Esophagus mucosa (tissue), 1 donor: ENCODE data around the gene ATP10A. TPM values are rescaled to one million over a fixed set of nuclear protein-coding genes. Genes with fewer than 3 reads are reported as not detected.
A peak's percentile ranks its signal among the peaks of the same experiment; 100 is the strongest.
"Not testable (repeated sequence)": the region's sequence is repeated elsewhere in the genome, so short reads cannot be mapped to it uniquely, and the experiment has no call there.

Source experiments
- ATAC-seq: fragments of 200-7000 bp; cut with Tn5 transposase; one replicate; pipeline ENCODE4 v1.9.1; 2020
- total RNA-seq: library from RNA; stranded (reverse); gene quantifications from one replicate; pipeline ENCODE4 v1.2.4, GENCODE V29; 2023
- donor health status: DM: yes; HTN: yes; CAD: no.

ATP10A gene
- total RNA-seq, 1 donor from 2014 or later, result 0.44 TPM

DNA sequence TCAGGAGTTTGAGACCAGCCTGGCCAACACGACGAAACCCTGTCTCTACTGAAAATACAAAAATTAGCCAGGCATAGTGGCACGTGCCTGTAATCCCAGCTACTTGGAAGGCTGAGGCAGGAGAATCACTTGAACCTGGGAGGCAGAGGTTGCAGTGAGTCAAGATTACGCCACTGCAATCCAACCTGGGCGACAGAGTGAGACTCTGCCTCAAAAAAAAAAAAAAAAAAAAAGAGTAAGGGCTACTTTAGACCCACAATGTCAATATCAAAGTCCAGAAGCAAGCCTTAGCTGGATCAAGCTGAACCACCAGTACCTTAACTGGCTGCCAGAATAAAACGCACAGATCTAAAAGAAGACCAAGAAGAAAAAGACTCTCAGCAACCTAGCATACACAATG, 17.8 kb upstream of the ATP10A start:
- not testable (repeated sequence) for ATAC-seq

DNA sequence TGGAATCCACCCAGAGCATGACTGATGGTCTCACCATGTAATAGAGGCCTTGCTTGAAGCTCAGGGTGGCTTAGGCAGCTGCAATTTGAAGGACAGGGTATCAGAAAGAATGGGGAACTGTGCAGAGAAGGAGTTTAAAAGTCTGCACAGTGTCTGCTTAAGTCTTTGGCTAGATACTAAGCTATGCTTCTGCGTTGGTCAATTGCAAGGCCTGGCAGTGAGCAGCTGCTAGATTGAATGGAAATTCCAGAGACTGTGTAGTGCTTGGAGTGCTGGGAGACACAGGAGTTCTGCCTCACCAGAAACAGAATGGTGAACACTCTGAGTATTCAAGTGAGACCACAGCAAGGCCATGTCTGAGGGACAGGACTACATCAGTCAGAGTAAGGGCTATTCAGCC, 17.3 kb upstream of the ATP10A start:
- no peak for ATAC-seq

DNA sequence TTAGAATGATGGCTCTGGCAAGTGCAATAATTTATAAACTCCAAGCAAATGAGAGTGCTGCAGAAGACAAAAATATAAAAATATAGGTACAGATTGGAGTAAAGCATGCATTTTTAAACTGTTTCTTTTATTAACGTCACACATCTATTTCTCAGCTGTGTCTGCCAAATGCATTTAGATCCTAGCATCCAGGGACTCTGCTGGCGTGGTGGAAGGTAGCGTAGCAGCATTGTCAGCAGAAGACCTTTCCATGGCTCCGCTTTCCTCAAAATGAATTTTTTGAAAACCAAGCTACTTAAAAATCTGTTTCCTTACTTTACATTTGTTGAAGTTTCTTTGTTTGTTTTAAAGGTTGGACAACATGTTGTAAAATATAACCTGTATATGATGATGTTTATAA, 16.3 kb upstream of the ATP10A start:
- ATAC-seq, result no peak

DNA sequence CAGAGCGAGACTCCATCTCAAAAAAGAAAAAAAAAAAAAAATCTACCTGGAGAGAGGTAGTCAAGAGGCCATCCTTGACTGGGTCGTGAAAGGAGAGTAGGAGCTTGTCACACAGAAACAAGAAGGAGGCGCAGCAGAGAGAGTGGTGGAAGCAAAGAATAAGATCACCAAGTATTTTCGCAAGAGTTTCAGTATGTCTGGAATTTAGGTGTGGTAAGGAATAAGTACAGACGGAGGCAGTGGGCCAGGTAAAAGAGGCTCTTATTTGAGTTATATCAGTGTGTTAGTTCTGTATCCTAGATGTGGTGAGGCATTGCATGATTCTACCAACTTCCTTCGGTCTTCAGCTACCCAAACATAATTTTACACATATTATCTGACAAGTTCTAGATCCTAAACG, 14.6 kb upstream of the ATP10A start:
- ATAC-seq, result no peak

DNA sequence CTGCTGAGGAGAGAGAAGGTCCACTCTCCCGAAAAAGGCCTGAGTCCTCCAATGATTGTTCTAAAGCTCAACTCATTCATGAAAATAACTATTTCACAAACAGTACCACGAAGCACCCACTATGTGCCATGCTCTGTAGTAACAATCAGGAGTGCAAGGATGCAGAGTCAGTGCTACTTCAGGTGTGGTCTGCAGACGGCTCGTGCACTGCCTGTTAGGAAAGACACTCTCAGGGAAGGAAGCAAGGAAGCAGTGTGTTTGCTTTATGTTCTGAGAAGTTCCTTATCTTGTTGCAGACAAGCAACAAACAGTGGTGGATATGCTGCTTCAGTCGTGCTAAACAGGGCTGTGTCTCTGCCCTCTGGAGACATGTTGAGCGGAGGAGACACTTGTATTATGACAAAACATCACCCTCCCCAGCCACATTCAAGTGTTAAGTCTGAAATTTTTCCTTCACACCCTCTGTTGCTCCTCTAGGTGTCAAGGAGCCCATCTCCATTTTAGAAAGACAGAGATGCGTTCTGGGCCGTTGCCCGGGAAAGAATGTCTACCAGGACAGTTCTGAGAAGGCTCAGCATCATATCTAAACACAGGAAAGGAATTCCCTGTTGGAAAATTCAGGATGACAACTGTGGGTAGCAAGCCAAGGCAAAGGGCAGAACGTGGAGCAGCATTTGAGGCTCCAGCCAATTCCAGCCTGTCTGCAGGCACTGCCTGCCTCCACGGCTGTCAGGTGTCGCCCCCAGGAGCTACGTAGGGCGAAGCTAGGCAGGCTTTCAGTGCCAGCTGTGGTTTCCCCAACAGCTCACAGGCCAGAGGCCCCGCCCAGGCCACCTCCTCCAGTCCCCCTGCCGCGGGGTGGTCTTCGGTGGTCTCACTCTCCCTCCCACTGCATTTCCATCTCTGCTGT, 13.4 kb upstream of the ATP10A start:
- no peak for ATAC-seq

DNA sequence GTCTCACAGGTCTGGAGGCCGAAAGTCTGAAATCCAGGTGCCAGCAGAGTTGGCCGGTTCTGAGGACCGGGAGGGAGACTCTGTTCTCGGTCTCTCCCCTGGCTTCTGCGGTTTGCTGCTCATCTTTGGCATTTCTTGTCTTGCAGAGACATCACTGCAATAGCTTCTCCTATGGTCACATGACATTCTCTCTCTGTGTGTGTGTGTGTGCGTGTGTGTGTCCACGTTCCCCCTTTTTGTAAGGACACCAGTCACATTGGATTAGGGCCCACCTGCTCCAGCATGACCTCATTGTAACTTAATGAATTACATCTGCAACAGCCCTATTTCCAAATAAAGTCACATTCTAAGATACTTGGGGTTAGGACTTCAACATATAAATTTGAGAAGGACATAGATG, 12.4 kb upstream of the ATP10A start:
- ATAC-seq, result no peak

DNA sequence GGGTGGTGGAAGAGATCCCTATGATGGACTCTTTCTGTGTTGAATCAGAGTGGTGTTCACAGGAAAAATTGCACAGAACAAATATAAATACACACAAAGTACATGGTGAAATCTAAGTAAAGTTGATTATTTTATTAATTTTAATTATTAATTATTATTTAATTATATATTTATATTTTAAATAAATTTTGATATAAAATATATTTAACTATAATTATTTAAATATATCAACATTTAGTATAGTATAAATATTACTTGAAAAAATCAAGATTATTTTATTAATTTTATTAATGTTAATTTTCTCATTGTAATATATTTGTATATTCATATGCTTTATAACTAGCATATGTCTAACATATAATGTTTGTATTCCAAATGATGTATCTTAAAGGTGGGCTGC, 11.3 kb upstream of the ATP10A start:
- ATAC-seq, result no peak

DNA sequence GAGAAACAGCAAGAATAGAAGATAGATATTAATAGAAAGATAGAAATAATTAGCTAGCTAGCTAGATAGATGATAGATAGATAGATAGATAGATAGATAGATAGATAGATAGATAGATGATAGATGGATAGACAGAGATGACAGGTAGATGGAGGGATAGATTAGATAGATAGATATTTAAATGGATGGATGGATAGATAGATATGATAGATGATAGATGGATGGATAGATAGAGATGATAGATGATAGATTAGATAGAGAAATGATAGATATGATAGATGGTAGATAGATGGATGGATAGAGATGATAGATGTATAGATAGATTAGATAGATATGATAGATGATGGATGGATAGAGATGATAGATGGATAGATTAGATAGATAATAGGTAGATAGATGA, 8.3 kb upstream of the ATP10A start:
- ATAC-seq, result no peak

DNA sequence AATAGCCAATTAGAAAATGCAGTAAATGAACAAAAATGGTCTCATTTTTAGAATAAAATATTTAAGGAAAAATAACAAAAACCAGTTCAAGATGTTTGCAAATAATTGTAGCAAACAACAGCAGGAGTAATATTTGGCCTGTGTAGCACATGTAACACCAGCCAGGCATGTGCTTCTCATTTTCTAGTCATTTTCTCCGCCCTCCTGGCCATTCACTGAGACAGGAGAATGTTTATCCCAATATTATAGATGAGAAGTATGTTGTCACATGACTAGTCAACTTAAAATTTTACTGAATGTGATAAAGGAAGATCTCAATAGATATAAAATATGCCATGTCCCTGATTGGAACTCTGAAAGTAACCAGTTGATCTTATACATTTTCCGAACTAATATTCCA, 7.8 kb upstream of the ATP10A start:
- no peak for ATAC-seq

DNA sequence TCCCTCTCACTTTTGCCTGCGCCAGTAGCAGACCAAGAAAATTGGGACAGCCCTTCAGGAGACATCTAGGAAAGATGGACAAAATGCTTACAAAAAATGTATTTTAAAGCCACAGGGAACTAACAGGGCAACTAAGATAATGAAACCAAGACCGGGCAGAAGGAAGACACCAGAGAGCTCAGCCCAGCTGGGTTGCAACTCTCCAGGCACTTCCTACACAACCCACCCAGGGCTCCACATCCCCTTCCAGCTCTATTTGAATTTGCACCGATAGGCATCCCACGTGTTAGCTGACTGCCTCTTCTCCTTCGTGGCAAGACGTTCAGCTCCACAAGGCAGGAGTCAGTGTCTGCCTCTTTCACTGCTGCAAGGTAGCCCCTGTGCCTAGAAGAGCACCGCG, 6.6 kb upstream of the ATP10A start:
- ATAC-seq, result no peak

DNA sequence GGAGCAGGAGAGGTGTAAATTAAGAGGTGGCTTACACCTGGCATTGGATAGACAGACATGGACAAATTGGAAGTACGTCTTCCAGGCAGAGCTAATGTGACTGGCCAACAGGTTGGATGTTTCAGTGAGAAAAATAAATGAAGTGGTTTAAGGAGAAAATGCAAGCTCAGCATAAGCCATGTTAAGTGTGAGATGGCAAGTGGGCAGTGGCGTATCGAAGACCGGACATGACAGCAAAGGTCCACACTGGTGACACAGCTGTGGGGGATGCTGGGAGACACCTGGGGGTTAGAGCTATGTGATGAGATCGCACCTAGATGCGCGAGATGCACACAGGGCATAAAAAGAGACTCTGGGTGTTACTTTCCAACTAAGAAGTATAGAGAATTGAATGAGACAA, 3.7 kb upstream of the ATP10A start:
- ATAC-seq, result no peak

DNA sequence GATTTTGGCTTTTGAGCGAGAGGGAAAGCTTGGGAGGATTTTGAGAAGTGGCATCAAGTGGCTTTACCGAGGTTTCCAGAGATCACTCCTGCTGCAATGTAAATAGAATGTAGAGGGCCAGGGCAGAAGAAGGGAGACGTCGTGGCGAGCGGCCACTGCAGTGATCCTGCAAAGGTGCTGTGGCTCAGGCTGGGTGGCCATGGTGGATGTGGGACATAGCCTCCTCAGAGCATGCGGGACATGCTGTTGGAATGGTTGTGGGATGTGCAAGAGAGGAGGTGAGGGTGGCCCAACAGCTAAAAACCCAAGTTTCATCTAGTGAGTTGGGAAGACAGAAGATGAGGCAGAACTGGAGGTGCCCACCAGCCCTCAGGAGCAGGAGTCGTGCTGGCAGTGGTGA, 3.1 kb upstream of the ATP10A start:
- no peak for ATAC-seq

DNA sequence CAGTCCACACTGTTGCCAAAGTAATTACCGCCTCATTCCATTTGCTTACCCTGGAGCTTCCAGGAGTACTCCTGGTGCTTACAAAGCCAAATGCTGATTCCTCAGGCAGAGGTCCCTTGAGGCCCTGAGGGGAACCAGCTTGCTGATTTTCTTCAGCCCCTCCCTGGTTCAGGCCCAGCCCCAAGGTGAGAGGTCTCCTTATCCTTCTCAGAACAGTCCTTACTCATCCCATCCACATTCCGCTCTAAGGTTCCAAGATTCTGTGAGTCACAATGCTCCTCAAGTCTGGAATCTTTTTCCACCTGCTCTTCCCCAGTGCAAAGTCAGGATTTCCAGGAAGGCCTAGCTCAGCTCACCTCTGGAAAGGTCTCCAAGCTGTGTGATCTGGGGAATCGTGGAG, 1.8 kb upstream of the ATP10A start:
- no peak for ATAC-seq

DNA sequence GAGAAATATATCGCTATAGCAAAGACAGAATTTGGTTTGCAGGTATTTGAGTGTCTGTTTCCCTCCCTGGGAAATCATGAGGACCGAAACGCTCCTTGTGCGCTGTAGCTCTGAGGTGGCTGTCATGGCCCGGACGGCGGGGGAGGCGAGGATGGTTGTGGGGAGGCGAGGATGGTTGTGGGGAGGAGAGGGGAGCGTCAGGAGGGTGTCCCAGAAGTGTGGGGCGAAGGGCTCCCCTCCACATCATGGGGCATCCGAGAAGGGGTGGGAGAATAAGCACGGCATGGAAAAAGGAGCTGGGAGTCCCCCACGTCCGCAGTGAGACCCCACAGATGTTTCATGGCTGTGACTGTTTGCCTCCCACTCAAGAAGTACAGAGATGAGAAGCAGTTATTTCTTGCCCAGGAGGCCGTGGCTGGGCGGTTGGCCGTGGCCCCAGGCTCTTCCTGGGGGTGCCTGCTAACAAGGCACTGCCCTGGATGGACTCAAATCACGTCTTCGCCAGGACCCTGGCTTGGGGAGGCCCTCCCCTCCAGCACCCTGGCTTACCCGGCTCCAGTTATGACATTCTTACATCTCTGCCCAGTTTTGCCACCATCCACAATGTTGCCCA, 947 bp upstream of the ATP10A start:
- no peak for ATAC-seq

DNA sequence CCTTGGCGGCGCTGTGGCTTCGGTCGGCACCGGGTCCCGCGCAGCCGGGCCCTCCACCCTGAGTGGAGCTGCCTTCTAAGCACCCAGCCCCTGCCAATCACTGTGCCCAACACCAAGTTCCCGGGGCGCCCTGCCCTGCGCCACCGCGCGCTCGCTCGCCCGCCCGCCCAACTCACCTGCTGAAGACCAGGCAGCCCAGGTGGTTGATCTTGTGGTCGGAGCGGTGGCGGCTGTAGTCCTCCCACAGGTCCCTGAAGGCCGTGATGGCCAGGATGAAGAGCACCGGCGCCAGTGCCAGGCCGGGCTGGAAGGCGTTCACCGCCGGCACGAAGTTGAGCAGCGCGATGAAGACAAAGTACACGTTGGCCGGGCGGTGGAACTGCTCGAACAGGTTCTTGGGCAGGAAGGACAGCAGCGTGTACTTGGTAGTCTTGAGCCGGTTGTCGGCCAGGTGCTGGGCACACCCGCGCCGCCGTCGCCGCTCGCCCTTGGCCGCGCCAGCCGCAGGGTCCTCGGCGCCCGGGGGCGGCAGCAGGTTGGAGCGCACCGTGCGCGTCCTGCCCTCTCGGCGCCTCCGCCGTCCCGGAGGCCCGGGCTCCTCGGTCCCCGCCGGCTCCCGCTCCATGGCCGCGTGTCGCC, 536 bp downstream of the ATP10A start:
- ATAC-seq, result peak; percentile 73

DNA sequence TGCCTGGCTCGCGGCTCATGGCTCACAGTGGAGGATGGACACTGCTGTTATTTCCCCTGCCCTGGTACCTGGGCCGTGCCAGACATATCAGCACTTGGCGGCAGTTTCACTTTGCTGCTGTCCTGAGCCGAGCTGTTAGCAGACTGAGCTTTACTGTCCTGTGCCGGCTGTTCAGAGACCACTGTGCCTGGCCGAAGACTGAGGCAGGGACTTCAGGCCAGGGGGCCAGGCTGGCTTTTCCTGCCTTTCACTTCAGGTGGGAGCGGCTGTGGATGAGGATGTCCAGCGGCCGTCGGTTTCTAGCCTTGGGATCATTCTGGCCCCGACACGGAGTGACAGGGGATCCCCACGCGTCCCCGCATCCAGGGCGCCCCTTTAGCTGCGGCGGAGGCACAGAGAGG, 1.1 kb downstream of the ATP10A start:
- peak; percentile 11 for ATAC-seq

DNA sequence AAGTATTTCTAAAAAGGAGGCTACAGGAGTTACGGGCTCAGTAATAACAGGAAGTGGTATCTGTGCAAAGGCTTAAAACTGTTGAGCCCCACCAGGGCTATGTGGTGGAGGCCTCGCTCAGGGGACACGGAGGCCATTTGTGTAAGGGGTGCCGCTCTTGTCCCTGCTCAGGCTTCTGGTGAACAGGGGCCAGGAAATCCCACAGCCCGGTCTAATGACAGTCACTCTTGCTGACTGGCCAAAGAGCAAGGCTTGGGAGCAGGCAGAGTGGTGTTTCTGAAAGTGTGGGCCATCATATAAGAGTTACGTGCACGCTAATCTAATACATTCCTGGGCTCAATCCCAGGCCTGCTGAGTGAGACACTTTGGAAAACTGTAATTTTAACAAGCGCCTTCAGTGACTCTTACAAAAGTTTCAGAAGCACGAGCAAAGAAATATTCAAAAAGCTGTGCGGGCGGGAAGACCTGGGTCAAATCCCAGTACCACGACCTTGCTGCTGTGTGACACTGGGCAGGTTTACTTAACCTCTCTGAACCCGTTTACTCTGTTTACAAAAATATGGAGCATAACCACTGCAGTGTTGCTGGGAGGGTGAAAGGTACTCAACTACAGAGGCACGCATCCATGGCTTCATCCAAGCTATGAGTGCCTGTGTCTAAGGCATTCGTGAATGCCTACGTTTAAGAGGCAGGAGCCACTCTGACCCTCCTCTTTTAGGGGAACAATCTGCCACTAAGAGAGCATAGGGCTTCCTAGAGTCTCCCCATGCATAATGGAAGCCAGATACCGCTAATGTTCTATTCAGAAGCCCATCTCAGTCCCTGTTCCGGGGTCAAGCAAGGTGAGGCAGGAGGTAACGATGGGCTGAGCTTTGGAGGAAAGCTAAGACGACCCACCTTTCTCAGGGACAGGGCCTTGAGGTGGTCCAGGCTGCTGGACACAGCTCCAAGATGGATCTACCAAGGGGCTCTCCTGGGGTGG, 2.0 kb downstream of the ATP10A start:
- no peak for ATAC-seq

DNA sequence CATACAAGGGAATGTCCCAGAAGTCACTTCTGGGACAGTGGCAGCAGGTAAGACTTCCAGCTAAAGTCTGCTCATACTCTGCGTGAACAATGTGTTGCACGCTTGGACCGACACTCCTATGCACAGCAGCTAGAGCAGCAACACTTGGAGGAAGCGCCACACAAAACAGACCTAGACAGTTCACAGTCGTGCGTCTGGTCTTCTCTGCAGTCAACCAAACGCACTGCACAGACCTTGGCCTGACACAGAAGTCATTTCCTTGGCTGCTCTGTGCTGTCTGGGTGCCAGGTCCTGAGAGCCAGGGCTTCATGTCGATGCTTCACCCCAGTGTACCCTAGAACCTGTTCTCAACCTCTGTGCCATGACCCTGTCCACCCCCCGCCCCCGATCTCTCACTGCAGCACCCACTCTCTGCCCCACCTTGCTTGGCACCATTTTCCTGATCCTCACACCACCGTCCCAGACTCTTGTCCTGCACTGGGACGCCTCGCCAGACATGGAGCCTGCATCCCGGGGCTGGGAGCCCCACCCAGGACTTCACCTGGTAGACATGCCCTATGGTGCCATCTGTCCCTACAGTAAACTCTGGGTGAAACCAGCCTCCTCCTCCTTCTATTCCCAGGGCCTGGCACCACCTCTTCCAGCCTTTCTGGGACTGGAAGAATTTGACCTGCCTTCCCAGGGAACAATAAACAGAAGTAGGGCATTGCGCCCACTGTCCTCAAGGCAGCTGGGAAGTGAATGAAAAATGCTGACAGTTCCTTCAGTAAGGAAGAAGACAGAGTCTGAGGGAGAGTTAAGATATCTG, 3.1 kb downstream of the ATP10A start:
- no peak for ATAC-seq

DNA sequence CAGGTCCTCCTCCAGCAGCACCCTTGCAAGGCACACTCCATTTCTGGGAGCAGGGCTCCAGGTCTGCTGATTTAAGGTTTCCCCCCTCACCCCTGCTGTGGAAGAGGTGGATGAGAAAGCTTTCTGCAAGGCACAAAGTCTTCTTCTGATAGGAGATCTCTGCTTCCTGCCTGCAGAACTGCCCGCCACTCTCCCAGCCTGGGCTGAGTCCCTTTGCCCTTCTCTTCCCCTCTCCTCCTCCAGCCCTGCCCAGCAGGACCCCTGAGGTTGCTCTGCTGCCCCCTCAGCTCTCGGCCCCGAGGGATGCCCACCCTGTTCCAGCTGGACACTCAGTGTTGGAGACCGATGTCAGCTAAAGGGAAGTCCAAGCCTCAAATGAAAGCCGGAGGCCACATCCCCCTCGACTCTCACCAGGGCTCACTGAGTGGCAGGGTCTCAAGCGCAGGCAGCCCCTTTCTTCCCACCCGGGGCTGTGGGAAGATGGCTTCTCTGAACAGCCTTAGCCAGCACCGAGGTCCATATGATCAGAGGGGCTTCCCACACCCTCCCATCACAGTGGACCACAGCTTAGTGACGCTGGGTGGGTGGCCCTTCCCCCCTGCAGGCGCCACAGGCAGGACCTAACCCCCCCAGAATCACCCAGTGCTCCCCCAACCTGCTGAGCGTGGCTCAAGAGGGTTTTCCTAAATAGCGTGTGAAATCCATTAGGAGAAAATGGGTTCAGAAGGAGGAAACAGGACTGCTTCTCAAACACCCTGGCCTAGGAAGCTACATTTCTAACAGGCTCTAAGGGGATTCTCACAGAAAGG, 4.0 kb downstream of the ATP10A start:
- no peak for ATAC-seq

DNA sequence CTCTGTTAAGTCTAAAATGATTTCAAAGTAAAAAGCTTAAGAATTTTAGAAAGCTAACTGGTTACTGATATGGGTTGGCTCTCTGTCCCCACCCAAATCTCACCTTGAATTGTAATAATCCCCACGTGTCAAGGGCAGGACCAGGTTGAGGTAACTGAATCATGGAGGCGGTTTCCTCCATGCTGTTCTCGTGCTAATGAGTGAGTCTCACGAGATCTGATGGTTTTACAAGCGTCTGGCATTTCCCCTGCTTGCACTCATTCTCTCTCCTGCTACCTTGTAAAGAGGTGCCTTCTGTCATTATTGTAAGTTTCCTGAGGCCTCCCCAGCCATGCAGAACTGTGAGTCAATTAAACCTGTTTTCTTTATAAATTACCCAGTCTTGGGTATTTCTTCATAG, 7.1 kb downstream of the ATP10A start:
- not testable (repeated sequence) for ATAC-seq
